Testis (tissue), 2 donors: ENCODE measurements around the gene LAMP1.

Source experiments
- POLR2A ChIP-seq: fragments of 450-650 bp; IDR thresholded peaks from one replicate; pipeline ENCODE4 v1.6.1; 2017; ENCODE audit warnings: antibody characterized with exemption, mild to moderate bottlenecking, moderate library complexity
- TF ChIP-seq, protein P1 (sequence below), 3 experiments: fragments of 450-650 bp in 2 of 3; fragments of 200-600 bp in 1 of 3; sonication (generic) in 1 of 3; IDR thresholded peaks; one replicate each; pipeline ENCODE4 v1.5.1; 2016 to 2019; ENCODE audit warnings: antibody characterized with exemption in 3 of 3, mild to moderate bottlenecking in 2 of 3, moderate library complexity in 1 of 3

DNA sequence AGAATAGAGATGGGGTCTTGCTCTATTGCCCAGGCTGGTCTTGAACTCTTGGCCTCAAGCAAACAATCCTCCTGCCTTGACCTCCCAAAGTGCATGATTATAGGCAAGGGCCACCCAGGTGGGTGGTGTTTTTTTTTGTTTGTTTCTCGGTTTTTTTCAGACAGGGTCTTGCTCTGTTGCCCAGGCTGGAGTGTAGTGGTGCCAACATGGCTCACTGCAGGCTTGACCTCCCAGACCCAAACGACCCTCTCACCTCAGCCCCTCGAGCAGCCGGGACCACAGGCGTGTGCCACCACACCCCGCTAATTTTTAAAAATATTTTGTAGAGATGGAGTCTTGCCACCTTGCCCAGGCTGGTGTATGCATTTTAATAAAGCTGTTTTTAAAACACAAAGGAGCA lies 52.0 kb downstream of the LAMP1 start:
- no peak for TF ChIP-seq POLR2A
- TF ChIP-seq, protein P1, sequence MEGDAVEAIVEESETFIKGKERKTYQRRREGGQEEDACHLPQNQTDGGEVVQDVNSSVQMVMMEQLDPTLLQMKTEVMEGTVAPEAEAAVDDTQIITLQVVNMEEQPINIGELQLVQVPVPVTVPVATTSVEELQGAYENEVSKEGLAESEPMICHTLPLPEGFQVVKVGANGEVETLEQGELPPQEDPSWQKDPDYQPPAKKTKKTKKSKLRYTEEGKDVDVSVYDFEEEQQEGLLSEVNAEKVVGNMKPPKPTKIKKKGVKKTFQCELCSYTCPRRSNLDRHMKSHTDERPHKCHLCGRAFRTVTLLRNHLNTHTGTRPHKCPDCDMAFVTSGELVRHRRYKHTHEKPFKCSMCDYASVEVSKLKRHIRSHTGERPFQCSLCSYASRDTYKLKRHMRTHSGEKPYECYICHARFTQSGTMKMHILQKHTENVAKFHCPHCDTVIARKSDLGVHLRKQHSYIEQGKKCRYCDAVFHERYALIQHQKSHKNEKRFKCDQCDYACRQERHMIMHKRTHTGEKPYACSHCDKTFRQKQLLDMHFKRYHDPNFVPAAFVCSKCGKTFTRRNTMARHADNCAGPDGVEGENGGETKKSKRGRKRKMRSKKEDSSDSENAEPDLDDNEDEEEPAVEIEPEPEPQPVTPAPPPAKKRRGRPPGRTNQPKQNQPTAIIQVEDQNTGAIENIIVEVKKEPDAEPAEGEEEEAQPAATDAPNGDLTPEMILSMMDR (IDR thresholded peaks at IDR 0.05), result no peak
